ENCODE measurements around the gene RAB1B.
"Not testable (repeated sequence)": the region's sequence is repeated elsewhere in the genome, so short reads cannot be mapped to it uniquely, and the experiment has no call there.

Gene RAB1B

DNA sequence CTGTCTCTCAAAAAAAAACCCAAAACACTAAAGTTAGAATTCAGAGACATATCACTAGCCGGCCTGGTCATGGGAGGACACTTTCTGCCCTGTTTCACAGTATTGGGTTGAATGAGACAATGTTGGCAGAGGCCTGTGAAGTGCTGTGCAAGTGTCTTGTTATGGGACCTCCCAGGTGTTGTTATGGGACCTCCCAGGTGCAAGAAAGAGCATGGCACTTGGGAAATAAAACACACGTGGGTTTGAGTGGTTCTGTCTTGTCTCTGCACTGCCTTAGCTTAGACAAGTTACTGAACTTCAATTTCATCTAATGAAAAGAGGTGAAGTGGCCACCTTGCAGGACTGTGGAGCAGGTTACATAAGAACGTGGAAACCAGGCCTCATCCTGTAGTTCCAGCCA is 28.9 kb upstream of the RAB1B start:
- DNase-seq (ENCODE audit: low read depth in 2 of 2, low spot score in 1 of 2) = no peak

DNA sequence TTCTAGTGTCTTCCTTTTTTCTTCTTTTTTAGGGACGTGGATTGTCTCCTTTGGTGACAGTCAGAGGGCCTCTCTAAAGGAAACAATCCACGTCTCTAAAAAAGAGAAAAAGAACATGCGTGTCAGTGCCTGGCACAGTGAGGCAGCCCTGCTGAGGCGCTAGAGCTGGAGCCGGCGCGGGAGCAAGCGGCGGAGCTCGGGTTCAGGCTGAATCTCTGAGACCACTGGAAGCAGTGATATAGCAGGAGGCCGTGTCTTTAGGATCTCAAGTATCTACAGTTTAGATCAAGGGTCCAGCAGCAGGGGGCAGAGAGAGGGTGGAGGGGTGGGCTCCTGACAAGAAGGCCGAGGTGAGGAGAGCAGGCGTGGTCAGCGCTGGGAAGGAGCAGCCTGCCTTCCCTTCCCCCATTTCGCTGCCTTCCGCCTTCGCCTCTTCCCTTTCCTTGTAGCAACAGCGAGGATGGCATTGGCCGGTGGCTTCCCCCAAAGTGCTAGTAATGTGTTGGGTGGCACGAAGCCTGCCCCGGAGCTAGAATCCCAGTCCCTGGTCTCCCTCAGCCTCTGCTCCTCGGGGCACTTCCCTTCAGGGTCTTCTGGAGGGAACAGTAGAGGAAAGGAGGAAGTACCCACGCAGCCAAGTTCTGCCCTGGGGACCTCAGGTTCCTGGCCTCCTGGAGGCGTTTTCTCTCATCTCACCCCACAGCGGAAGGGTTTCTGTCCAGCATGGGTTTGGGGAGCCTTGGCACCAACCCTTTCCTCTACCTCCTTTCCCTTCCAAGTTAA is 28.2 kb upstream of the RAB1B start:
- DNase-seq (ENCODE audit: low read depth in 2 of 2, low spot score in 1 of 2) = no peak

GRCh38 chr11:66240781-66241136 is 27.7 kb upstream of the RAB1B start:
- no peak for DNase-seq (ENCODE audit: low read depth in 2 of 2, low spot score in 1 of 2)

GRCh38 chr11:66242095-66242765 is 26.2 kb upstream of the RAB1B start:
- no peak for DNase-seq (ENCODE audit: low read depth in 2 of 2, low spot score in 1 of 2)

GRCh38 chr11:66243782-66244535 is 24.5 kb upstream of the RAB1B start:
- no peak for DNase-seq (ENCODE audit: low read depth in 2 of 2, low spot score in 1 of 2)

DNA sequence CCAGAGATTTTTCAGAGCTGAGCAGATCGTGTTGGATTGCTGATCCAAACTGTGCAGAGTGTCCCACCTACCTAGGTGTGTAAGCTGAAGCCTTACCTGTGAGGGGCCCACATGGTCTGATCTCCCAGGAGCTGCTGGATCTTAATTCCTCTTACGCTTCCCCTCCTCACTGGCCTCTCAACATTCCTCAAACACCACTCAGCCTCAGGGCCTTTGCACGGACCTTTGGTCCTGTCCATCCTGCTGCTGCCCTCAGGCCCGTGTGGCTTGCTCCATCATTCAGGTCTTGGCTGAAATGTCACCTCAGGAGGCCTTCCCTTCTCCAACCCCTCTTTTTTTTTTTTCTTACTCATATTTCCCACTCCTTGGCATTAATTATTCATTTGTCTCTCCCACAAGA is 21.1 kb upstream of the RAB1B start:
- no peak for DNase-seq (ENCODE audit: low read depth in 2 of 2, low spot score in 1 of 2)

GRCh38 chr11:66247801-66248200 is 20.6 kb upstream of the RAB1B start:
- DNase-seq (ENCODE audit: low read depth in 2 of 2, low spot score in 1 of 2) = no peak

GRCh38 chr11:66248903-66249302 is 19.5 kb upstream of the RAB1B start:
- DNase-seq (ENCODE audit: low read depth in 2 of 2, low spot score in 1 of 2) = no peak

- DNase-seq (ENCODE audit: low read depth in 2 of 2, low spot score in 1 of 2) = no peak
Measured at GRCh38 chr11:66251809-66252208, 16.6 kb upstream of the RAB1B start.

- DNase-seq (ENCODE audit: low read depth in 2 of 2, low spot score in 1 of 2) = not testable (repeated sequence)
Measured at GRCh38 chr11:66253081-66253480, 15.4 kb upstream of the RAB1B start.

GRCh38 chr11:66258473-66258893 is 10.0 kb upstream of the RAB1B start:
- DNase-seq (ENCODE audit: low read depth in 2 of 2, low spot score in 1 of 2) = no peak

- no peak for DNase-seq (ENCODE audit: low read depth in 2 of 2, low spot score in 1 of 2)
Measured at GRCh38 chr11:66259225-66259624, 9.2 kb upstream of the RAB1B start.

- no peak for DNase-seq (ENCODE audit: low read depth in 2 of 2, low spot score in 1 of 2)
Measured at GRCh38 chr11:66259956-66260355, 8.5 kb upstream of the RAB1B start.

DNA sequence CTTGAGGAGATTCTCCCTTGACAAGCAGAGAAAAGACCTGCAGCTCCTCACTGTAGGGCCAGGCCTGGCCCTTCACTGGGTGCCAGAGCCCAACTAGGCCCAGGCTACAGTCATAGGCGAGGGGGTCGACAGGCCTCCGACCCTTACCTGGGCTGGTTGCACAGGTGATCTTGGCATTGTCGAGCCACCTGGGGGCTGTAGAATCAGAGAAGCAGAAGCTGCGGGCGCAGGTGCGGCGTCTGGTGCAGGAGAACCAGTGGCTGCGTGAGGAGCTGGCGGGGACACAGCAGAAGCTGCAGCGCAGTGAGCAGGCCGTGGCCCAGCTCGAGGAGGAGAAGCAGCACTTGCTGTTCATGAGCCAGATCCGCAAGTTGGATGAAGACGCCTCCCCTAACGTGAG is 6.9 kb upstream of the RAB1B start:
- no peak for DNase-seq (ENCODE audit: low read depth in 2 of 2, low spot score in 1 of 2)

- no peak for DNase-seq (ENCODE audit: low read depth in 2 of 2, low spot score in 1 of 2)
Measured at GRCh38 chr11:66262191-66262590, 6.2 kb upstream of the RAB1B start.

- DNase-seq (ENCODE audit: low read depth in 2 of 2, low spot score in 1 of 2) = no peak
Measured at GRCh38 chr11:66262696-66263095, 5.7 kb upstream of the RAB1B start.

- no peak for DNase-seq (ENCODE audit: low read depth in 2 of 2, low spot score in 1 of 2)
Measured at GRCh38 chr11:66263231-66263630, 5.2 kb upstream of the RAB1B start.

DNA sequence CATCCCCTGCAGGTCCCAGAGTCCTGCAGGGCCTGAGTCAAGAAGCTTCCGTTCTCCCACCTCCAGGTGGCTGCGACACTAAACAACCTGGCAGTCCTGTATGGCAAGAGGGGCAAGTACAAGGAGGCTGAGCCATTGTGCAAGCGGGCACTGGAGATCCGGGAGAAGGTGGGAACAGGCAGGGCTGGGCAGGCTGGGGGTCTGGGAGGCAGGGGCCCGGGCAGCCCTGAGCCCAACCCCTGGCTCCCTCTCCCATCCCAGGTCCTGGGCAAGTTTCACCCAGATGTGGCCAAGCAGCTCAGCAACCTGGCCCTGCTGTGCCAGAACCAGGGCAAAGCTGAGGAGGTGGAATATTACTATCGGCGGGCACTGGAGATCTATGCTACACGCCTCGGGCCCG is 4.7 kb upstream of the RAB1B start:
- DNase-seq (ENCODE audit: low read depth in 2 of 2, low spot score in 1 of 2) = no peak

DNA sequence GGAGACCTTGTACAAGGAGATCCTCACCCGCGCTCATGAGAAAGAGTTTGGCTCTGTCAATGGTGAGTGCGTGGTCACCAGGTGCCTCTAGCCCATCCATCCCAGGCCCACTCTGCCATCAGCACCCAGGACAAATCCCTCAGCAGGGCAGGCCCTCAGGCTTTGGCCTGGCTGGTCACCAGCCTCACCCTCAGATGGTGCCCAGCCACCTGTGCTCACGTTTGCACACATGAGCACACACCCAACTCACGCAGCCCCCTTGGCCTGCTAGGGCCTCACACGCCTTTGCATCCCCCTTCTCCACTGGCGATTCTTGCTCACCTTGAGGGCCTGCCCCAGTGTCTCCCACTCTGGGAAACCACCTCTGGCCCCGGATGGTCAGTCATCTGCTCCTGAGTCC is 4.1 kb upstream of the RAB1B start:
- no peak for DNase-seq (ENCODE audit: low read depth in 2 of 2, low spot score in 1 of 2)

DNA sequence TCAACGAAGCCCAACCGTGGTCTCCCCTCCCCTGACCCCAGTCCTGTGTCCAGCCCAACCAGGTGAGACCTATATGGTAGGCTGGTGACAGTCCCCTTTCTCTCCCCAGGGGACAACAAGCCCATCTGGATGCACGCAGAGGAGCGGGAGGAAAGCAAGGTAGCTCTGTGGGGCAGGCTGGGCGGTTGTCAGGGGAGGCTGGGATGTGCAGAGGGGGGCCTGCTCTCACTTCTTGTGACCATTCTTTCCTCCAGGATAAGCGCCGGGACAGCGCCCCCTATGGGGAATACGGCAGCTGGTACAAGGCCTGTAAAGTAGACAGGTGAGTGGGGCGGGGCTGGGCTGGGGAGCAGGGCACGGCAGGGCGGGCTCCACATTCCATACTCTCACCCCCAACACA is 3.5 kb upstream of the RAB1B start:
- no peak for DNase-seq (ENCODE audit: low read depth in 2 of 2, low spot score in 1 of 2)

DNA sequence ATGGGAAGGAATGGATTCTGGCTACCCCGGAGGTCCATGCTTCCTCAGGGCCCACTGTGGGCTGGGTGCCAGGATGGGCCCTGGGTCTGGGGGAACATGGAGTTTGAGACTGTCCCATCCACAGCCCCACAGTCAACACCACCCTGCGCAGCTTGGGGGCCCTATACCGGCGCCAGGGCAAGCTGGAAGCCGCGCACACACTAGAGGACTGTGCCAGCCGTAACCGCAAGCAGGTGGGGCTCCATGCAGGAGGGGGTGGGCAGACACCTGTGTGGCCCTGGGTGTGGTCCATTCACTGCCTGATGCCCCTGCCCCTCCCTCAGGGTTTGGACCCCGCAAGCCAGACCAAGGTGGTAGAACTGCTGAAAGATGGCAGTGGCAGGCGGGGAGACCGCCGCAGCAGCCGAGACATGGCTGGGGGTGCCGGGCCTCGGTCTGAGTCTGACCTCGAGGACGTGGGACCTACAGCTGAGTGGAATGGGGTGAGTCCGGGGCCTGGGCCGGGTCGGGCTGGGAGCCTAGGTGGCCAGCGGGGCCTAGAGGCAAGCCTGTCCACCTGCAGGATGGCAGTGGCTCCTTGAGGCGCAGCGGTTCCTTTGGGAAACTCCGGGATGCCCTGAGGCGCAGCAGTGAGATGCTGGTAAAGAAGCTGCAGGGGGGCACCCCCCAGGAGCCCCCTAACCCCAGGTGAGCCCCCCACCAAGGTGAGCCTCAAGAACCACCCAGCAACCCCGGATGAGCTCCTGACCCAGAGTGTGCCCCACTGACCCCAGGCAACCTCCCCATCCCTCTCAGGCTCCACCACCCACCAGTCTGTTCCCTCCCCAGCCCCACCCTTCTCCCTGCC is 2.7 kb upstream of the RAB1B start:
- DNase-seq (ENCODE audit: low read depth in 2 of 2, low spot score in 1 of 2) = no peak
